ENCODE measurements around the gene VAMP5.

VAMP5 gene

GRCh38 chr2:85584354-85584856 is at the start of gene VAMP5:
VAMP5 (plus strand) TSS chr2:85584431; CDS start chr2:85584491, 60 bp downstream.
- Histone ChIP-seq H3K4me3 (ENCODE audit: low read depth, low read length) (peak within 1 kb of the TSS; percentile 12), H3K4me2 (ENCODE audit: low read length) (peak within 1 kb of the TSS; percentile 32), H3K9me3 (ENCODE audit: control insufficient read depth, low read length) (no peaks in the 10 kb centered on the region), H3K79me2 (peaks cover 11% of the 10 kb centered on the region), H3K27ac (peak within 1 kb of the TSS; percentile 65), H3K4me1 (peaks cover 7% of the 10 kb centered on the region), H3K36me3 (ENCODE audit: control insufficient read depth, insufficient read depth, low read length) (no peaks in the 10 kb centered on the region), H3K27me3 (ENCODE audit: control insufficient read depth, insufficient read depth, low read length) (no peaks in the 10 kb centered on the region), H3K9ac (no peak within 1 kb of the TSS), H2AFZ (peak within 1 kb of the TSS; percentile 39)
- TF ChIP-seq CTCF (IDR thresholded peaks at IDR 0.05), result no peak

- no peak overlapping the region for H3K27ac ChIP-seq
- TF ChIP-seq CTCF (IDR thresholded peaks at IDR 0.05), result no peak
- H3K4me2 ChIP-seq (ENCODE audit: low read length), result no peak overlapping the region
These were observed 49.4 kb upstream of the VAMP5 start for GRCh38 chr2:85534881-85535280.

GRCh38 chr2:85536479-85536878 is 47.8 kb upstream of the VAMP5 start:
- no peak for TF ChIP-seq CTCF (IDR thresholded peaks at IDR 0.05)
- Histone ChIP-seq H3K27ac (no peak overlapping the region), H3K36me3 (ENCODE audit: control insufficient read depth, insufficient read depth, low read length) (no peaks in the 10 kb centered on the region), H3K9me3 (ENCODE audit: control insufficient read depth, low read length) (no peaks in the 10 kb centered on the region), H3K4me3 (ENCODE audit: low read depth, low read length) (no peak overlapping the region), H2AFZ (no peak overlapping the region), H3K27me3 (ENCODE audit: control insufficient read depth, insufficient read depth, low read length) (no peaks in the 10 kb centered on the region), H3K79me2 (peaks cover 14% of the 10 kb centered on the region), H3K4me1 (peaks cover 17% of the 10 kb centered on the region), H3K9ac (no peak overlapping the region), H3K4me2 (ENCODE audit: low read length) (no peak overlapping the region)

More at GRCh38 chr2:85534881-85535280, 49.4 kb upstream of the VAMP5 start:
- H3K79me2 ChIP-seq, result peaks cover 7% of the 10 kb centered on the region
- no peaks in the 10 kb centered on the region for H3K9me3 ChIP-seq (ENCODE audit: control insufficient read depth, low read length)
- H3K36me3 ChIP-seq (ENCODE audit: control insufficient read depth, insufficient read depth, low read length), result no peaks in the 10 kb centered on the region
- H3K9ac ChIP-seq, result no peak overlapping the region
- no peak overlapping the region for H3K4me3 ChIP-seq (ENCODE audit: low read depth, low read length)
- H3K4me1 ChIP-seq, result peaks cover 7% of the 10 kb centered on the region
- no peak overlapping the region for H2AFZ ChIP-seq
- H3K27me3 ChIP-seq (ENCODE audit: control insufficient read depth, insufficient read depth, low read length), result no peaks in the 10 kb centered on the region

- Histone ChIP-seq H3K79me2 (peaks cover 14% of the 10 kb centered on the region), H2AFZ (peak overlapping the region; percentile 90), H3K27ac (peak overlapping the region; percentile 99), H3K4me2 (ENCODE audit: low read length) (peak overlapping the region; percentile 98), H3K9me3 (ENCODE audit: control insufficient read depth, low read length) (no peaks in the 10 kb centered on the region), H3K9ac (peak overlapping the region; percentile 99), H3K4me3 (ENCODE audit: low read depth, low read length) (peak overlapping the region; percentile 97), H3K4me1 (peaks cover 28% of the 10 kb centered on the region), H3K36me3 (ENCODE audit: control insufficient read depth, insufficient read depth, low read length) (no peaks in the 10 kb centered on the region), H3K27me3 (ENCODE audit: control insufficient read depth, insufficient read depth, low read length) (no peaks in the 10 kb centered on the region)
- TF ChIP-seq CTCF (IDR thresholded peaks at IDR 0.05), result no peak
These were observed 46.4 kb upstream of the VAMP5 start for GRCh38 chr2:85537600-85538506.
